Stimulated activated CD4-positive, alpha-beta T cell treated with anti-CD3 and anti-CD28 coated beads, Interleukin-15, amount 100 ng/mL, for 48 hours (primary cell): ENCODE data around the gene ART4.

Experiments
- DNase-seq, 2 donors: peaks; one replicate each; pipeline ENCODE4 v3.0.0-alpha.2; 2020; ENCODE audit warnings: low read depth in 2 of 2

Gene ART4

GRCh38 chr12:14843425-14843887, at the start of gene ART4:
Gene ART4, minus strand, starts transcription at chr12:14843526. Its CDS starts 413 bp downstream, at chr12:14843113.
- no peak for DNase-seq

GRCh38 chr12:14892726-14893505, 49.6 kb upstream of the ART4 start:
- DNase-seq, result no peak

GRCh38 chr12:14890701-14891100, 47.4 kb upstream of the ART4 start:
- no peak for DNase-seq

GRCh38 chr12:14886271-14886670, 42.9 kb upstream of the ART4 start:
- no peak for DNase-seq

GRCh38 chr12:14885718-14886221, 42.4 kb upstream of the ART4 start, which contains the start of gene MGP:
Gene MGP, minus strand, starts transcription at chr12:14885854. Its CDS starts 63 bp downstream, at chr12:14885791.
- no peak for DNase-seq

- peak; percentile 52 to 53 for DNase-seq
These were observed 41.1 kb upstream of the ART4 start for GRCh38 chr12:14884458-14884878.

- DNase-seq, result no peak
These were observed 40.4 kb upstream of the ART4 start for GRCh38 chr12:14883686-14884085.

GRCh38 chr12:14880890-14881453, 37.6 kb upstream of the ART4 start:
- no peak for DNase-seq

- no peak for DNase-seq
These were observed 36.1 kb upstream of the ART4 start for GRCh38 chr12:14879222-14879933.

GRCh38 chr12:14878488-14878887, 35.2 kb upstream of the ART4 start:
- no peak for DNase-seq

GRCh38 chr12:14876833-14877232, 33.5 kb upstream of the ART4 start:
- DNase-seq, result no peak

- no peak for DNase-seq
These were observed 31.6 kb upstream of the ART4 start for GRCh38 chr12:14874882-14875281.

- DNase-seq, result no peak
These were observed 30.3 kb upstream of the ART4 start for GRCh38 chr12:14873440-14874185.

GRCh38 chr12:14871886-14872285, 28.6 kb upstream of the ART4 start:
- no peak for DNase-seq

- no peak for DNase-seq
These were observed 27.9 kb upstream of the ART4 start for GRCh38 chr12:14871247-14871646.

- DNase-seq, result no peak
These were observed 25.7 kb upstream of the ART4 start for GRCh38 chr12:14868916-14869506.

GRCh38 chr12:14860490-14860889, 17.2 kb upstream of the ART4 start:
- DNase-seq, result no peak

- no peak for DNase-seq
These were observed 15.2 kb upstream of the ART4 start for GRCh38 chr12:14858513-14858912.

- no peak for DNase-seq
These were observed 11.4 kb upstream of the ART4 start for GRCh38 chr12:14854586-14855183.

- DNase-seq, result no peak
These were observed 10.6 kb upstream of the ART4 start for GRCh38 chr12:14853961-14854360.

- no peak for DNase-seq
These were observed 9.6 kb upstream of the ART4 start for GRCh38 chr12:14852880-14853279.
